HG03442 (cell line): Measurements from ENCODE around the gene INO80D.
"Not testable (repeated sequence)": the region's sequence is repeated elsewhere in the genome, so short reads cannot be mapped to it uniquely, and the experiment has no call there.

Source experiments
- ATAC-seq: cut with Tn5 transposase; IDR thresholded peaks from one replicate; pipeline ENCODE4 v1.9.1; 2021; ENCODE audit warnings: mild to moderate bottlenecking, moderate library complexity; ENCODE audit not compliant: unreplicated experiment

INO80D gene

GRCh38 chr2:206085742-206086445, at the start of gene INO80D:
Gene INO80D, minus strand, starts transcription at chr2:206086174. Its CDS starts 23,158 bp downstream, at chr2:206063016.
- ATAC-seq = peak; percentile 89

- ATAC-seq = no peak
These were observed 41.7 kb upstream of the INO80D start for GRCh38 chr2:206127656-206128055.

- no peak for ATAC-seq
These were observed 39.9 kb upstream of the INO80D start for GRCh38 chr2:206125901-206126300.

- ATAC-seq = not testable (repeated sequence)
These were observed 36.6 kb upstream of the INO80D start for GRCh38 chr2:206122569-206122968.

- no peak for ATAC-seq
These were observed 30.3 kb upstream of the INO80D start for GRCh38 chr2:206116278-206116677.

GRCh38 chr2:206115026-206115578, 29.1 kb upstream of the INO80D start:
- no peak for ATAC-seq

GRCh38 chr2:206112846-206113547, 27.0 kb upstream of the INO80D start:
- ATAC-seq = no peak

- ATAC-seq = no peak
These were observed 26.1 kb upstream of the INO80D start for GRCh38 chr2:206112108-206112507.

- no peak for ATAC-seq
These were observed 22.7 kb upstream of the INO80D start for GRCh38 chr2:206108713-206109112.

GRCh38 chr2:206105541-206105940, 19.6 kb upstream of the INO80D start:
- ATAC-seq = no peak

GRCh38 chr2:206105038-206105437, 19.1 kb upstream of the INO80D start:
- ATAC-seq = no peak

- not testable (repeated sequence) for ATAC-seq
These were observed 12.9 kb upstream of the INO80D start for GRCh38 chr2:206098872-206099271.

GRCh38 chr2:206098471-206098870, 12.5 kb upstream of the INO80D start:
- no peak for ATAC-seq

- ATAC-seq = no peak
These were observed 10.9 kb upstream of the INO80D start for GRCh38 chr2:206096876-206097275.

GRCh38 chr2:206095536-206096332, 9.8 kb upstream of the INO80D start:
- no peak for ATAC-seq

GRCh38 chr2:206092297-206092696, 6.3 kb upstream of the INO80D start:
- no peak for ATAC-seq

GRCh38 chr2:206088248-206088647, 2.3 kb upstream of the INO80D start:
- ATAC-seq = no peak

- no peak for ATAC-seq
These were observed 859 bp upstream of the INO80D start for GRCh38 chr2:206086716-206087350.

GRCh38 chr2:206084870-206085741, 868 bp downstream of the INO80D start:
- ATAC-seq = peak; percentile 15

GRCh38 chr2:206084439-206084869, 1.5 kb downstream of the INO80D start:
- ATAC-seq = no peak
